Endothelial cell of umbilical vein (primary cell): ENCODE data around the gene ZFHX2.

ENCODE experiments used
- CTCF ChIP-seq, 2 donors: IDR thresholded peaks; 1 replicate in 1 of 2; 2 replicates in 1 of 2; pipeline ENCODE4 v1.5.1; 2011; ENCODE audit warnings: low read length in 2 of 2, mild to moderate bottlenecking in 2 of 2, moderate library complexity in 2 of 2, control low read depth in 1 of 2, inconsistent platforms in 1 of 2, low read depth in 1 of 2; ENCODE audit not compliant: insufficient read depth in 1 of 2; ENCODE audit errors: extremely low read depth in 1 of 2
- EZH2 ChIP-seq: IDR thresholded peaks from 2 replicates; pipeline ENCODE4 v1.6.1; 2012; ENCODE audit warnings: borderline replicate concordance, low read depth, mild to moderate bottlenecking, moderate library complexity, low read length, inconsistent platforms; ENCODE audit not compliant: severe bottlenecking
- FOS ChIP-seq: IDR thresholded peaks from 2 replicates; pipeline ENCODE4 v1.6.1; 2011; ENCODE audit warnings: mild to moderate bottlenecking, low read length, moderate library complexity, borderline replicate concordance; ENCODE audit not compliant: insufficient read depth
- GATA2 ChIP-seq: IDR thresholded peaks from 2 replicates; pipeline ENCODE4 v1.7.0; 2011; ENCODE audit warnings: low read depth, mild to moderate bottlenecking, moderate library complexity, mixed read lengths, low read length; ENCODE audit not compliant: insufficient read length, insufficient read depth
- JUN ChIP-seq: IDR thresholded peaks from 2 replicates; pipeline ENCODE4 v1.6.1; 2011; ENCODE audit warnings: borderline replicate concordance, low read depth; ENCODE audit not compliant: insufficient read length, insufficient read depth
- MYC ChIP-seq: IDR thresholded peaks from one replicate; pipeline ENCODE4 v1.6.1; 2011; ENCODE audit warnings: mild to moderate bottlenecking, low read depth, low read length
- POLR2A ChIP-seq: IDR thresholded peaks from 2 replicates; pipeline ENCODE4 v1.6.1; 2012; ENCODE audit warnings: low read depth, mild to moderate bottlenecking, control low read depth, low read length
- POLR2AphosphoS5 ChIP-seq: IDR thresholded peaks from 2 replicates; pipeline ENCODE4 v1.6.1; 2012; ENCODE audit warnings: low read depth, mild to moderate bottlenecking, control low read depth, low read length, moderate library complexity; ENCODE audit not compliant: insufficient read depth
- TF ChIP-seq, protein P1 (sequence below): IDR thresholded peaks from 2 replicates; pipeline ENCODE4 v1.6.1; 2011; ENCODE audit not compliant: insufficient read depth, insufficient read length

DNA sequence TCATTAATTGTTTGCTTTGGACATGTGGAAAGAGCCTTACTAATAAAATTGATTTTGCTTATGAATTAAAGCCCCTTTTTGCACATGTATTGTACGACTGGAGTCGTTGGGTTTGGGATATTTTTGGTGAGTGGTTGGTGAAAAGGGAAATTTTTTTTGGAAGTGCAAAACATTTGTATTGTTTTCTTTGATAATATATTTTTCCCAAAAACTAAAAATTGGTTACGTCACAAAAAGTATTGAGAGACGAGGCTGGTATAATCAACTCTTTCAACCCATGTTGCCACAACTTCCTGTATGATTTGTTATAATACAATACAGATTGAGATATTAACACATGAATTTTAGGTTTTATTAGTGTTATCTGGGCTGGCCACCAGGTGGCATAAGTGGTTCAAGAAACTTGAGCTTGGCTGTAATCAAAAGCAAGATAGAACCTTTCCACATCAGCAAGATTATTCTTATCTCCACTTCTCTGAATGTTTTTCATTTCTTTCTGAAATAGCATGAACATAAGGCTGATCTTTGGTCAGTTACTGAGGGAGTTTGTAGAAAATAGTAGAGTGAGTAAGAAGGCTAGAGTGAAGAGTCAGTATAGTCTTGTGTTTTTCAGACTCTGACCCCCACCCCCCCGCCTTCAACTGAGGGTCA lies 73.3 kb downstream of the ZFHX2 start:
- TF ChIP-seq CTCF (IDR thresholded peaks at IDR 0.05; ENCODE audit: extremely low read depth in 1 of 2, insufficient read depth in 1 of 2, low read depth in 1 of 2, low read length in 2 of 2), result peak; percentile 49
- no peak for TF ChIP-seq GATA2
- TF ChIP-seq EZH2, result no peak
- TF ChIP-seq, protein P1, sequence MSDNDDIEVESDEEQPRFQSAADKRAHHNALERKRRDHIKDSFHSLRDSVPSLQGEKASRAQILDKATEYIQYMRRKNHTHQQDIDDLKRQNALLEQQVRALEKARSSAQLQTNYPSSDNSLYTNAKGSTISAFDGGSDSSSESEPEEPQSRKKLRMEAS, result no peak
- TF ChIP-seq POLR2A, result no peak
- TF ChIP-seq JUN, result no peak
- TF ChIP-seq MYC, result no peak
- no peak for TF ChIP-seq POLR2AphosphoS5
- no peak for TF ChIP-seq FOS
